GM12874 (cell line): ENCODE results near the gene PRDM15.

Experiments
- TF ChIP-seq, protein P1 (sequence below): IDR thresholded peaks from 2 replicates; pipeline ENCODE4 v1.5.1; 2011; ENCODE audit warnings: low read depth, mild to moderate bottlenecking, control low read depth, low read length, moderate library complexity; ENCODE audit not compliant: insufficient read depth

Gene PRDM15

DNA sequence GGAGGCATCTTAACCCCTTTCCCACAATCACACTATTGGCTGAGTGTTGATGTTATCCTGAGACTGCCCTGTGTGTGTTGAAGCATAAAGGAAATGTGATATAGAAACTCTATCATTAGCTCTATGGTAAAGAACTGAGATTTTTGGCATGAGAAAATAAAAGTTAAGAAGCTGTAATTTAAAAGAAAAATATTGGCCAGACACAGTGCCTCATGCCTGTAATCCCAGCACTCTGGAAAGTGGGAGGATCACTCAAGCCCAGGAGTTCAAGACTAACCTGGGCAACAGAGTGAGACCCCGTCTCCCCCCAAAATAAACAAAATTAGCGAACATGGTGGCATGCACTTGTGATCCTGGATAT lies 98.1 kb downstream of the PRDM15 start:
- TF ChIP-seq, protein P1, sequence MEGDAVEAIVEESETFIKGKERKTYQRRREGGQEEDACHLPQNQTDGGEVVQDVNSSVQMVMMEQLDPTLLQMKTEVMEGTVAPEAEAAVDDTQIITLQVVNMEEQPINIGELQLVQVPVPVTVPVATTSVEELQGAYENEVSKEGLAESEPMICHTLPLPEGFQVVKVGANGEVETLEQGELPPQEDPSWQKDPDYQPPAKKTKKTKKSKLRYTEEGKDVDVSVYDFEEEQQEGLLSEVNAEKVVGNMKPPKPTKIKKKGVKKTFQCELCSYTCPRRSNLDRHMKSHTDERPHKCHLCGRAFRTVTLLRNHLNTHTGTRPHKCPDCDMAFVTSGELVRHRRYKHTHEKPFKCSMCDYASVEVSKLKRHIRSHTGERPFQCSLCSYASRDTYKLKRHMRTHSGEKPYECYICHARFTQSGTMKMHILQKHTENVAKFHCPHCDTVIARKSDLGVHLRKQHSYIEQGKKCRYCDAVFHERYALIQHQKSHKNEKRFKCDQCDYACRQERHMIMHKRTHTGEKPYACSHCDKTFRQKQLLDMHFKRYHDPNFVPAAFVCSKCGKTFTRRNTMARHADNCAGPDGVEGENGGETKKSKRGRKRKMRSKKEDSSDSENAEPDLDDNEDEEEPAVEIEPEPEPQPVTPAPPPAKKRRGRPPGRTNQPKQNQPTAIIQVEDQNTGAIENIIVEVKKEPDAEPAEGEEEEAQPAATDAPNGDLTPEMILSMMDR: no peak

DNA sequence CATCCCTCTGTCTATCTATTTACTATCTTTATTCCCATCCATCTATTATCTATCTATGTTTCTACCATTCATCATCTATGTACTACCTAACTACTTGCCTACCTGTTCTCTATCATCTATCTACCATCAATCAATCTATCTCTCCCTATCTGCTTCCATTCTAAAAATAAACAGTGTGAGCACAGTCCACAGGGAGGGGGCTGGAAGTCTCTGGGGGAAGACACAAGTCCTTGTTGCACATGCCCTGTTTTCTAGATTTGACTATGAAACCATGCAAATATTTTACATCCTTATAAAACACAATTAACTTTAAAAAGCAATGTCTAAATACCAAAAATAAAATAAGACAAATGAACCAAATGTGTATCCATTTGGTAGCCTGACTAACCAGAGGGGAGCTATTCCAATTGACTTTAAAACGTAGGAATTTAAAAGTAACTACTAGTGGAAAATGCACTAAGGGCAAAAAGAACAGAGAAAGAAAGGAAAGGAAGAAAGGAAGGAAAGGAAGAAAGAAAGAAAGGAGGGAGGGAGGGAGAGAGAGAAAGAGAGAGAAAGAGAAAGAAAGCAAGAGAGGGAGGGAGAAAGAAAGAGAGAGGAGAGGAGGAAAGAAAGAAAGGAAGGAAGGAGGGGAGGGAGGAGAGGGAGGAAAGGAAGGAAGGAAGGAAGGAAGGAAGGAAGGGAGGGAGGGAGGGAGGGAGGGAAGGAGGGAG lies 98.7 kb downstream of the PRDM15 start:
- TF ChIP-seq, protein P1: no peak

DNA sequence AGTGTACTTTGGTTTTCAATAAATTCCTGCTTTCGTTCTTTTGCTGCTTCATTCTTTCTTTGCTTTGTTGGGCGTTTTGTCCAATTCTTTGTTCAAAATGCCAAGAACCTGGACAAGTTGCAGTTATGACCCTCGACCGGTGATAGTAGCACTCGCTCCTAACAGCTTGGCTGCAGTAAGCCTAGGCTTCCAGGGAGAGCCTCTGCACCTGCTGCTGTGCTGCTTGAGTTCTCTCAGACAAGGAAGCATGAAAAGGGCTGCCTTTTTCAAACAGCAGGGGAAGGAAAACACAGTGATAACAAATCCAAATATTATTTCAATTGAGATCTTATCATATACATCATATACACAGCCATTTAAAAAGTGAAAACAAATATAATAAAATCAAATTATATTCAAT lies 99.5 kb downstream of the PRDM15 start:
- TF ChIP-seq, protein P1: no peak

DNA sequence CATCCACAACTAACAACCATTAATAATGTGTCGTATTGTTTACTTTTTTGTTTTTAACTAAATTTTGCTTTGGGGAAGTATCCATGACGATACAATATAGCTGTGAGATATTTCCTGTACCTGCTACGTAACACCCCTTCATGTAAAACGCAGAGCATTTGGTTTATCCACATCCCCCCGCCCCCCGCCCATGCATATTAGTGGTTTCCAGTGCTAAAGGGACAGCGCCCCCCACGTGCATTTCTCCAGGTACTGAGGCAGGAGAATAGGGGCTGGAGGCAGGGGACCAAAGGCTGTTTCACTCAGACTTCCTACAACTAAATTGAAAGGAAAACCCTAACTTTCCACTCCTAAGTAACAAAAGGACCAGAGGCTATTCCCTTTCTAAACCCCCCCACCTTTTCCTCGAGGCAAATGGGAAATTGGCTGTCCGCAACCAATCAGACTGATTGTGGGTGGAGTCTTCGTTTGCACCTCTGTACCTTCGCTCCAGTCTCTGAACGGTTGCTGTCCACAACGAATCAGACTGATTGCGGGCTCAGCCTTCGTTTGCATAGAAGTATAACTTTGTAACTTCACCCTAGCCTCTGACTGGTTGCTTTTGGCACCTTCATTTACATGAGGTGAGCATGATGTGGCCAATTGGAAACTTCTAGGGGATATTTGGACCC lies 100.1 kb downstream of the PRDM15 start:
- TF ChIP-seq, protein P1: no peak

DNA sequence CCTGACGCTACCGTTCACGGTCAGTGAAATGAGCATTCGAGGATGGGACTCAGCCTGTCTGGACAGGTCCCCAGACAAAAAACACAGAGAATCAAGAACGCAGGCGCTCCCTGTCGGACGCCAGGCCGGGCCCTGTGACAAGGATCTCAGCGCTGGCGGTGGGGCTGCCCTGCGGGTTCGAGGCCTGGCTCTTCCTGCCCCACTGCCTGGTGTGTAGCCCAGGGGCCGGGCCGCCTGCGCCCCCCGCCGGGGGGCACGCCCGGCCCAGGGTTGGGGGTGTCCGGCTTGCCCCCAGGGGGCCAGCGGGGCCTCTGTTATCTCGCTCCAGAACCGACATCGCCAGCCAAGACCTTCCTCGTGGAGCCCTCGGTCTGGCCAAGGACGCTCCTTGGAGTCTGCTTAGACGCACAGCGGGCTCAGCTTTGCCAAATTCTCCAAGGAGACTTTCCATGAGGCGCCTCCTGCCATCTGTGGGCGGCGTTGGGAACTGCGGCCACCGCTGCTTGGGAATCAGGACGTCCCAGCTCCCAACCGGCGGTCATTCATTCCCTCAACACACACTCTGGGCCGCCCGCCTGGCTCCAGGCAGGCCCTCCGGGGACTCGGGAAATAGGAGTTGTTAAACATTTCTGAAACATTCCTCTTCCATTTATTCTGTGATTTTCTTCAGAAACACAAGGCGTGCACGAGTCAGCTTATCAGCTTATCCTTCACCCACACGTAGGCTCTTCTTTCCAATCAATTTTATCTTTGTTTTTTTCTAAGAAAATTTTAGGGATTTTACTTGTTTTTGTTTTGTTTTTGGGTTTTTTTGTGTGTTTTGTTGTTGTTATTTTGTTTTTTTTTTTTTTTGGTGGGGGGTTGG lies 101.0 kb downstream of the PRDM15 start:
- TF ChIP-seq, protein P1: peak; percentile 49

DNA sequence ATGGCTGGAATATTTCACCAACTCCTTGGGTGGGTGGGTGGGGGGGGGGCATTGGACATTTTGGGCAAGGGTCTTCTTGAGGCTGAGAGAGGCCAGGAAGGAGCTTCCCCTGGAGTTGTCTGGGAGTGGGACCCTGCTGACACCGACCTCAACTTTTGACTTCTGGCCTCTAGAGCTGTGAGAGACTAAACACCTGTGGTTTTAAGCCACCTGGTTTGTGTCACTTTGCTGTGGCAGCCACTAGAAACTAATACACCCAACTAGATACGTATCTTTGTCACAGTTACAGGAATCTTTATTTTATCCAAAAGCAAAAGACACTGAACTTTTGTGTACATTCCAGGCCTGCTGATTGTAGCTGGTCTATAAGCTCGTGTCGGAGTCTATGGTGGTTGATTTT lies 102.4 kb downstream of the PRDM15 start:
- TF ChIP-seq, protein P1: no peak

DNA sequence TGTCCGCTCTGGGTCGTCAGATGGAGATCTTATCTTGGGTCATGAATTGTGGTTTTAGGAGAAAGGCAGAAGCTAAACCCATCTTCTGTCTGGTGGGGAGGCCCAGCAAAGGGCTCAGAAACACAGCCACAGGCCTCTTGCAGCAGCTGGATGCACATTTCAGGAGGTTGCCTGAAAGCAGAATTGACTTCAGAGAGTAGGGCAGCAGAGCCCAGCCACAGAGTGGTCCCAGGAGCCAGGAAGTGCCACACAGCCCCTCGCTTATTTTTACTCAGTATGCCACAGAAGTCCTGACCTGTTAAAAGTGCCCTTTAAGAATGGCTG lies 104.0 kb downstream of the PRDM15 start:
- TF ChIP-seq, protein P1: no peak
